Left ventricle myocardium inferior (tissue), 1 donor: ENCODE measurements around the gene WFDC8. TPM values are rescaled to one million over a fixed set of nuclear protein-coding genes. Genes with fewer than 3 reads are reported as not detected.

ENCODE experiments used
- DNase-seq: peaks from one replicate; pipeline ENCODE4 v3.0.0-alpha.2; 2020
- H3K27ac ChIP-seq: fragments of 200-600 bp; replicated peaks from 2 replicates; pipeline ENCODE4 v1.8.0; 2021
- H3K27me3 ChIP-seq: fragments of 200-600 bp; 2 replicates; pipeline ENCODE4 v1.8.0; 2021; ENCODE audit warnings: low read depth
- H3K36me3 ChIP-seq: fragments of 200-600 bp; 2 replicates; pipeline ENCODE4 v1.8.0; 2021
- H3K4me1 ChIP-seq: fragments of 200-600 bp; 2 replicates; pipeline ENCODE4 v1.8.0; 2021
- H3K4me3 ChIP-seq: fragments of 200-600 bp; 2 replicates; pipeline ENCODE4 v1.8.0; 2021; ENCODE audit warnings: mild to moderate bottlenecking, moderate library complexity
- H3K9me3 ChIP-seq: fragments of 200-600 bp; replicated peaks from 2 replicates; pipeline ENCODE4 v1.8.0; 2021
- intact Hi-C: fragments of 100-400 bp; cut with micrococcal nuclease; formaldehyde crosslinking; loops from one replicate; pipeline ENCODE4 v1.11.0; 2022
- long read RNA-seq: library from polyadenylated mRNA; unstranded; transcript quantifications from one replicate; pipeline ENCODE4 v2.0.0, GENCODE V29; 2021
- total RNA-seq: library from RNA; stranded (reverse); fragmentation: NEBNext Ultra II Directional; extraction: Animal tissue kit (Norgen Biotek cat#: 25700); gene quantifications from one replicate; pipeline ENCODE4 v1.2.1, GENCODE V29; 2021
- TF ChIP-seq, protein P1 (sequence below): fragments of 200-600 bp; IDR thresholded peaks from 2 replicates; pipeline ENCODE4 v1.8.0; 2021; ENCODE audit warnings: antibody characterized with exemption, mild to moderate bottlenecking, borderline replicate concordance
- donor health status: DM: no; HTN: yes; CAD: no; lungs with severe emphysema.

Gene WFDC8
- total RNA-seq = not detected
- long read RNA-seq = 0 reads

DNA sequence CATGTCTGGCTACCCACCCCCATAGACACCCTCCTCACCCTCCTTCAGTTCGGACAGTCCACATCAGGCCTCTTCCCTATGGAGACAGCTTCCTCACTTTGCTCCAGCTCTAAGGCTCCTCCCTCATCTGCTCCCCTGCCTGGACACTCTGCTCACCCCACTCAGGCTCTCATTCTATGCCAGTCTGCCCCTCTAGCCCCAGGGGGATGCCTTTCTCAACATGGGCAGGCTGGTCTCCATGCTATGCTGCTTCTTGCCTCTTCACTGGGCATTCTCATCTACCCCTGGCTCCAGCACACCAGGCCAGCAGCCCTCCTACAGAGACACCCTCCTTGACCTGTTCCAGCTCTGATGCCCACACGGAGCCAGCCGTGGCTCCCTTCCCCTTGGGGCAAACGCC, at the start of gene WFDC8:
WFDC8 (minus strand) TSS at position 101 of the 400 bp plus-strand sequence; CDS start at position 64, 37 bp downstream.
- intact Hi-C loops = no loop called here
- Histone ChIP-seq H3K4me1 (no peaks in the 10 kb centered on the region), H3K4me3 (no peak within 1 kb of the TSS), H3K27me3 (peaks cover 38% of the 10 kb centered on the region), H3K9me3 (no peaks in the 10 kb centered on the region), H3K27ac (no peak within 1 kb of the TSS), H3K36me3 (no peaks in the 10 kb centered on the region)
- no peak for DNase-seq
- TF ChIP-seq, protein P1, sequence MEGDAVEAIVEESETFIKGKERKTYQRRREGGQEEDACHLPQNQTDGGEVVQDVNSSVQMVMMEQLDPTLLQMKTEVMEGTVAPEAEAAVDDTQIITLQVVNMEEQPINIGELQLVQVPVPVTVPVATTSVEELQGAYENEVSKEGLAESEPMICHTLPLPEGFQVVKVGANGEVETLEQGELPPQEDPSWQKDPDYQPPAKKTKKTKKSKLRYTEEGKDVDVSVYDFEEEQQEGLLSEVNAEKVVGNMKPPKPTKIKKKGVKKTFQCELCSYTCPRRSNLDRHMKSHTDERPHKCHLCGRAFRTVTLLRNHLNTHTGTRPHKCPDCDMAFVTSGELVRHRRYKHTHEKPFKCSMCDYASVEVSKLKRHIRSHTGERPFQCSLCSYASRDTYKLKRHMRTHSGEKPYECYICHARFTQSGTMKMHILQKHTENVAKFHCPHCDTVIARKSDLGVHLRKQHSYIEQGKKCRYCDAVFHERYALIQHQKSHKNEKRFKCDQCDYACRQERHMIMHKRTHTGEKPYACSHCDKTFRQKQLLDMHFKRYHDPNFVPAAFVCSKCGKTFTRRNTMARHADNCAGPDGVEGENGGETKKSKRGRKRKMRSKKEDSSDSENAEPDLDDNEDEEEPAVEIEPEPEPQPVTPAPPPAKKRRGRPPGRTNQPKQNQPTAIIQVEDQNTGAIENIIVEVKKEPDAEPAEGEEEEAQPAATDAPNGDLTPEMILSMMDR = no peak

DNA sequence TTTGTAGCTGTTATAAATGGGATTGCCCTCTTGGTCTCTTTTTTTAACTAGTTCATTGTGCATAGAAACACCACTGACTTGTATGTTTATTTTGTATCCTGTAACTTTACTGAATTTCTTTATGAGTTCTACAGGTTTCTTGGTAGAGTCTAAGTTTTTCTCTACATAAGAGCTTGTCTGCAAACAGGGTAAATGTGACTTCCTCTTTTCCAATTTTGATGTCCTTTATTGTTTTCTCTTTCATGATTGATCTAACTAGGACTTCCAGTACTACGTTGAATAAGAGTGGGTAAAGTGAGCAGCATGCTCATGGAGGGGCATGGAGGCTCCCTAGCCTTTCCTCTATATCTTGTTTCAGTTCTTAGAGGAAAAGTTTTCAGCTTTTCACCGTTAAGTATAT, 47.5 kb upstream of the WFDC8 start:
- Histone ChIP-seq H3K9me3 (peaks cover 14% of the 10 kb centered on the region), H3K27me3 (peaks cover 45% of the 10 kb centered on the region), H3K36me3 (no peaks in the 10 kb centered on the region), H3K4me1 (no peaks in the 10 kb centered on the region), H3K4me3 (no peak overlapping the region), H3K27ac (no peak overlapping the region)
- no peak for DNase-seq
- TF ChIP-seq, protein P1 = no peak
- intact Hi-C loops = no loop called here

DNA sequence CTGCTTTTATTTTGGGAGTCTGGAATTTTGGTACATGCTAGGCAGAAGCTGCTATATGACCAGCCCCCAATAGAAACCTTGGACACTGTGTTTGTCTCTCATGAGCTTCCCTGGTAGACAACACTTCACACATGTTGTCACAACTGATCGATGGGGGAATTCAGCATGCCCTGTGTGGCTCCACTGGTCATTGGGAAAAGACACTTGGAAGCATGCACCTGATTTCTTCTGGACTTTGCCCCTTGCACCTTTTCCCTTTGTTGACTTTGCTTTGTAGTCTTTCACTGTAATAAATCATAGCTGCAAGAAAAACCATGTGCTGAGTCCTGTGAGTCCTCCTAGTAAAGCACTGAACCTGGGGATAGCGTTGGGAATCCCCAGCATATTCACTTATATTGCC, 42.5 kb upstream of the WFDC8 start:
- H3K27me3 ChIP-seq = peaks cover 4% of the 10 kb centered on the region
- no peak overlapping the region for H3K27ac ChIP-seq
- no peak overlapping the region for H3K4me3 ChIP-seq
- intact Hi-C loops = no loop called here
- TF ChIP-seq, protein P1 = no peak
- H3K36me3 ChIP-seq = no peaks in the 10 kb centered on the region
- H3K4me1 ChIP-seq = no peaks in the 10 kb centered on the region
- no peak for DNase-seq
- H3K9me3 ChIP-seq = peaks cover 27% of the 10 kb centered on the region

DNA sequence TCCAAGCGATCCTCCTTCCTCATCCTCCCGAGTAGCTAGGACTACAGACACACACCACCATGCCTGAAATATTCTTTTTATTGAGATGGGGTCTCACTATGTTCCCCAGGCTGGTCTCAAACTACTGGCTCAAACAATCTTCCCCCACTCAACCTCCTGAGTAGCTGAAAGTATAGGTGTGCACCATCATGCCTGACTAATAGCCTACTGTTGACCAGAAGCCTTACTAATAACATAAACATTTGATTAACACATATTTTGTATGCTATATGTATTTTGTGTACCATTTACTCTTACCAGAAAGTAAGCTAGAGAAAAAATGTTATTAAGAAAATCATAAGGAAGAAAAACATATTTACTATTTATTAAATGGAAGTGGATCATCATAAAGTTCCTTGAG, 38.5 kb upstream of the WFDC8 start:
- no peak overlapping the region for H3K27ac ChIP-seq
- intact Hi-C loops = no loop called here
- H3K4me3 ChIP-seq = no peak overlapping the region
- H3K27me3 ChIP-seq = peaks cover 3% of the 10 kb centered on the region
- TF ChIP-seq, protein P1 = no peak
- H3K9me3 ChIP-seq = peaks cover 13% of the 10 kb centered on the region
- no peaks in the 10 kb centered on the region for H3K4me1 ChIP-seq
- no peaks in the 10 kb centered on the region for H3K36me3 ChIP-seq
- DNase-seq = no peak

DNA sequence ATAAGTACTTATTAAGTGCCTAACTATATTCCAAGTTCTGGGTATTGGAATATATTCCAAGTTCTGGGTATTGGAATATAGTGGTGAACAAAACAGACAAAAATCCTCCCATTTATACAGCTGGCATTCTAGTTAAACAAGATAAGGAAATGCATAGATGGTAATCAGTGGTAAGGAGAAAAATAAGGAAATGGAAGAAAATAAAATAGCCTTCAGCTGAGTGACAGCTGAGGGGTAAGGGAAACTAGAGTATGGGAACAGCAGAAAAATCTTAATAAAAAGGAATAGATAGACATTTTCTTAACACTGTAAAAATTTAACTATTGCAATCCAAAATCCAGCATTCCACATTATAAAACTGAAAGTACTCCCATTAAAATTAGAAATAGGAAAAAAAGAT, 33.2 kb upstream of the WFDC8 start:
- Histone ChIP-seq H3K9me3 (no peaks in the 10 kb centered on the region), H3K27ac (no peak overlapping the region), H3K4me1 (no peaks in the 10 kb centered on the region), H3K4me3 (no peak overlapping the region), H3K36me3 (no peaks in the 10 kb centered on the region), H3K27me3 (peaks cover 42% of the 10 kb centered on the region)
- intact Hi-C loops = no loop called here
- no peak for DNase-seq
- TF ChIP-seq, protein P1 = no peak

DNA sequence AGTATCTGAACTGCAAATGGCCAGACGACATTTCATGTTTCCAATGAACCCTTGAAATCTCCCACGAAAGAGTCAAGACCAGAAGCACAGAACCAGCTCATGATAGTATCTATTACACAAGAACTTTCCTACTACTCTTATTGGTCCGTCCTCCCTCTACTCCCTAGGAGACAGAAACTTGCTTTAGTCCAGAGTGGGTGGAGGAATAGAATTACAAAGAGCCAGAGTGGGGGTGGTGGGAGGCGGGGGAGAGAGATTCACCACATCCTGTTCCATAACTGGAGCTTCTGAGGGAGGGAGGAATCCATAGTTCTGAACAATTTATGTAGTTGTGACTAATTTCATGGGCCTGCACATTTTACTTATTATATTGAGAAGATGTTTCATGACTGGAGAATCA, 32.0 kb upstream of the WFDC8 start:
- Histone ChIP-seq H3K27ac (no peak overlapping the region), H3K36me3 (no peaks in the 10 kb centered on the region), H3K4me1 (no peaks in the 10 kb centered on the region), H3K9me3 (peaks cover 11% of the 10 kb centered on the region), H3K4me3 (no peak overlapping the region), H3K27me3 (peaks cover 49% of the 10 kb centered on the region)
- TF ChIP-seq, protein P1 = no peak
- DNase-seq = no peak
- intact Hi-C loops = no loop called here
